NCI-H526 treated with DMSO at 0.1 percent for 48 hours (cell line): Measurements from ENCODE around the gene PTCH1.

Experiments used
- DNase-seq: peaks from one replicate; lab custom pipeline; 2025; lab: John Stamatoyannopoulos, UW

Gene PTCH1

GRCh38 chr9:95497772-95498171, 19.0 kb downstream of the PTCH1 start:
- DNase-seq: no peak

DNA sequence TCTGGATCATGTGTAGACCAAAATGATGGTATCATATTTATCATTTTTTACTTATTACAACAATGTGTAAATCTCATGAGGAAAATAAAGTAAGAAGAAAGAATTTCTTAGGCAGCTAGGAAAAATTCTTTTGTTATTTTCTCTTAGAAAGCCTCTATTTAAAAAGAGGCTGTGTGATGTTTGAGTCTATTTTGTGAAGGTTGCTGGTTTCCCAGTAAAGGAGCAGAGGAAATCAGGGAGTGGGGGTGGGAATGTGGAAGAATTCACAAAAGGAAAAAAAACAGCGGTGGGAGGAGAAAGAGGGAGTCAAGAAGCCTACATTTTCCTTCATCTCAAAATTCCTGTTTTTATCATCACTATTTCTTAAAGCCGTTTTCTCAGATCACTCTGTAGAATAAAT, 20.1 kb downstream of the PTCH1 start:
- no peak for DNase-seq

DNA sequence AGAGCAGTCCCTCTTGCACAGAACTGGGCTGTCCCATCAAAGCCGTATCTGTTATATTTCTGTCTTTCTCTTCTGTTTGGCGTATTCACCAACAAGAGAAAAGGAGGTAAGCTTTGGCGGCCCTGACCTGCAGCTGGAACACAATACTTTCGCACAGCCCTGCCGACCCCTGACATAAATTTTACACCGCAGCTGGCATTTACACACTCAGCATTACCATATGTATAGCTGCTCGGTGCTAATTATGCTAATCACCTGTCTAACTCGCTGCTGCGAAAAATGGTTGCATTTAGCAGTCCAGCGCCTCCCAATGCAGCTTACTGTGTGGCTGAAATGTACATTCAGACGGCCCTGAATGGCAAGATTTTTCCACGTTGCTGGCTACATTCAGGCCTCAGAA, 20.8 kb downstream of the PTCH1 start:
- peak; percentile 33 for DNase-seq

DNA sequence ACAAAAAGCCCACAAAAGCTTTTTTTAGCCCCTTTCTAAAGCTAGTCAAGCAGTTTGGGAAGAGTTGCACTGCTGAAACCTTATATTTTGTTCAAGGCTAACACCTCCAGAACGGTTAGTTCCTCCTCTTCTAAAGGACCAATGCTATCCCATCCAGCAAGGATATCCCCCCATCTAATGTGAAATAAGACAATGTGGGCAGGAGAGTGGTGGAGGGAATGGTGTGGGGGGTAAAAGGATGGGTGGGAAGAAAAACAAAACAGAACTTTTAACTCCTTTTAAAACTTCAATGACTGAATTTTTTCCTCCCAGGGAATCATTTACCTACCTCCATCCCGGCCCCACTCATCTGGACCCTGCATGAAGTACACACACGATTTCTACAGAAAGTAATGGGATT, 21.2 kb downstream of the PTCH1 start:
- no peak for DNase-seq

DNA sequence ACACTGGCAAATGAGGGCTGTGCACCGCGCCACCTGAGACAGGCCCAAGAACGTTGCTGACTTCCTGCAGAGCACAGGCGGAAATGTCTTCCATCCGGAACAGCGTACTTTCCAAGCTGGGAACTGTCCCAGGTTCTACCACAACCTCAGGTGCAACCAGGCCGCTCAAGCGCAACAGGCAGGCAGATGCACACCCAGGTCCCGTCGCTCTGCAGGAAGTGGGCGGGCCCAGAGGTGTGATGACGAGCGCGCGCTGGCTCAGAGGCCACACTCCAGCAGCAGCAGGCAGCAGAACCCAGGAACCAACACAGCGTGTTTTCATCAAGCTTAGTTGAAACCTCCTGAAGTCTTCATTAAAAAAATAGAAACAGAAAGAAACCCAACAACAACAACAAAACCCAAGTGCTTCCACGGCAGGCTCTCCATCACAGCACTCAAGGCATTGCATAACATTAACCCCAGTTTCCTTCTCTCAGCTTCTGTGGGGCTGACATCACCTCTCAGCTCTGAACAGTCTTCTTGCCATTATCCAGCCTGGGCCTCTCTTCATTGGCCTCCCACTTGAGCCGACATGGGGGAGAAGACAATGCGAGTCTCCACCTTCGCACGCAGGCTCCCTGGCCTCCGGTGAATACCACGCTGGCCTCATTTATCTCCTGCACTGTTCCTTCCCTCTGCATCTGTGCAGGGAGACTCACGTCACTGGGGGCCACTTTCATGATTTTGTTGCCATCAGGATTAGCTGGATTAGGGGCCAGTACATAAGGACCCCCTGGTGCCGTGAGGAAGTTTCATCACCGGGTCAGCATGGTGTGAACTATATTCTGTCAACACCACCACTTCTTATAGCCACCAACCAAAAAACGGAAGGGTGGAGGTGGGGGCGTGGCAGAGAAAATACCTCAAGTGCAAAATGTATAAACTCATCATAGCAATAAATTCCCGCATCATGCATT, 22.1 kb downstream of the PTCH1 start:
- peak; percentile 46 for DNase-seq

- DNase-seq: peak; percentile 42
These were observed 22.8 kb downstream of the PTCH1 start for GRCh38 chr9:95494022-95494415.

GRCh38 chr9:95493402-95493801, 23.4 kb downstream of the PTCH1 start:
- no peak for DNase-seq

DNA sequence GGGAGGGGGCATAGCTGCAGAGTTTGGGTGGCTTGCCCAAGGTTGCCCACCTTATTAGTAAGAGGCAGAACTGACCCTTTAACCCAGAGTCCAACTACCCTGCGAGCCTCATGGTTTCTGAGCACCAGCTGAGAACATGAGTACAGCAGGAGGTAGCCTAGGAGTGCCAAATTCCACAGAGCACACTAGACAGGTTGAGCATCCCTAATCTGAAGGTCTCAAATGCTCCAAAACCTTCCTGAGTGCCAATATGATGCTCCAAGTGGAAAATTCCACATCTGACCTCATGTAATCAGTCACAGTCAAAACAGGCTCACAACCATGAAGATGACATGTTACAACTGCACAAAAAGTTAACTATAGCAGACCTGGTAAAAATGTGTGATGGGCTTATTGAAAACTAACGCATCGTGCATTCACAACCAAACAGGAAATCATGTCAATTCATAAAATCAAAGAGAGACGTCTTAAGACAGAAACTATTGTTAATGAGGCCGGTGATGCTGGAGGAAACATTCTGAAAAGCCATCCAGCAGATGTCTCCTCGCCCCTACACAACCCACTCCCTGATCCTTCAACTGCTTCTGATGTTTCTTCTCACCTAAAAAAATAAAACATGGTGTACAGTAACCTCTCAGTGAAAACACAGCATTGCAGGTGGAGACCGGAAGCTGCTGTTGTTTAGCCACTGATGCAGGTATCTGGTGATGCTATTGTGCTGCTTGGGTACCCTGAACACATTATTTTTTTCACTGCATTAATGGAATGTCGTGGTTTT, 25.0 kb downstream of the PTCH1 start:
- no peak for DNase-seq

- DNase-seq: no peak
These were observed 27.8 kb downstream of the PTCH1 start for GRCh38 chr9:95488954-95489353.

GRCh38 chr9:95486318-95486717, 30.5 kb downstream of the PTCH1 start:
- DNase-seq: no peak

DNA sequence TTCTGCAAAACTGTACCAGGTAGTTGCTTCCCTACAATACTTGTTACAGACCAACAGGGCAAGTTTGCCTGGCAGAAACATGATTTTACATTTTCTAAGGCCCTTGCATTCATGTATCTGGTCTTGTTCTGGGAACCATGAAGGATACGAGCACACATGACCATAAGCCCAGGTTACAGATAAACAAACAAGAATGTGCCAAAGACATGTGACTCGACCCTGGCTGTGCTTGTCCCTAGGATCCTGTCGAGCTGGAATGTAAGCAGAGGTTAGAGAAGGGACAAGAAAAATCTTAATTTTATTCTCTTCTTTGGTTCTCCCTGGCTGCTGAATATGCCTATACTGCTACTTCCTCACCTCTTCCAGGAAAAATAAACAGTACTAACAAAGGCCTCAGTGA, 32.5 kb downstream of the PTCH1 start:
- DNase-seq: no peak

DNA sequence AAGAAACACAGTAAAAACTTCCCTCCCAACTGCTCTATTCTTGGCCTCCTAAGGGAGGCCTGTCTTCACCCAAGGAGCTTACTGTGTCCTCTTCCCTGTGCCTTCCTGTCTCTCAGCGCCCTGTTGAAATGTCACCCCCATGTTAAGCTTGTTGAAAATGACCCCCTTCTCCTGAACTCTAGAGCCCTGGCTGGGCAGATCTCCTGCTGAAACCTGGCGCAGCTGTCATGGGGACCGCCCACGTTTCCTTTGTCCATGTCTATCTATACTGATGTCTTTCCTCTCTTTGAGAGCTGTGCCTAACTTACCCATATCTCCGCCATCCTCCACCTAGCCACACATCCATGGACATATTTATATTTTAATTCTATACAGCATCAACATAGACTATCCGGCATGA, 33.3 kb downstream of the PTCH1 start:
- no peak for DNase-seq

- DNase-seq: no peak
These were observed 34.1 kb downstream of the PTCH1 start for GRCh38 chr9:95482621-95483020.

DNA sequence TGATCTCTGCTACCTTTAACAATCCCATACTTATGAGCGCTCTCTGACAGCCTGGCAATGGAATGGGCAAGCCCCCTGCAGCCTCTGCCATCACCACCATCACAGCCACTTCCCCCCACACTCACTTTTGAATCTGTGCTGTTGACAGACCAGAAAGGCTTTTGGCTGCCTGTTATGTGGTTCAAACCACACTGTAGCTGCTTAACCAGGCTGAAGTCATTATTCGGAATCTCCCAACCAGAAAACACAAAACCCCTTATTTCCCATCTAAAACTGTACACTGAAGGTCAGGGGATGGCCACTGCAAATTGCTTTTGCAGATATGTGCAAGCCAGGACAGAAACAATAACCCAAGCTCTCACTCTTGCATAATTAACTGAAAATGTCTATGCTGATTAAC, 35.8 kb downstream of the PTCH1 start:
- DNase-seq: no peak

- no peak for DNase-seq
These were observed 36.4 kb downstream of the PTCH1 start for GRCh38 chr9:95480346-95480745.

DNA sequence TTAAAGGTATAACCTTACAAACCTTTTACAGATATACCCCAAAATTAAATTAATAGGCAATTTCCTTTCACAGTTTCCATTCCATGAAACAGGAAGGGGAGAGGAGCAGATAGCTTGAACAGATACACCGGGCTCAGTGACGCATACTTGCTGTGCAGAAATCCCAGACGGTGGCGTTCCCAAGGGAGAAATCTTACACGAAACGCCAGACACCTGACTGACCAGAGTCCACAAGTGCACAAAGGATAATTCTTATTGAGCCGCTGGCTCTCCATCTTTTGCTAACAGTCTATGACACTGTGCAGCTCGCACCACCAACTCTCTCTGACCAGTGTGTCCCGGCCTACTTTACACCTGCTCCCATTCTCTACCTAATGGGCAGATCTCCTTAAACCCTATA, 37.4 kb downstream of the PTCH1 start:
- DNase-seq: peak; percentile 49

DNA sequence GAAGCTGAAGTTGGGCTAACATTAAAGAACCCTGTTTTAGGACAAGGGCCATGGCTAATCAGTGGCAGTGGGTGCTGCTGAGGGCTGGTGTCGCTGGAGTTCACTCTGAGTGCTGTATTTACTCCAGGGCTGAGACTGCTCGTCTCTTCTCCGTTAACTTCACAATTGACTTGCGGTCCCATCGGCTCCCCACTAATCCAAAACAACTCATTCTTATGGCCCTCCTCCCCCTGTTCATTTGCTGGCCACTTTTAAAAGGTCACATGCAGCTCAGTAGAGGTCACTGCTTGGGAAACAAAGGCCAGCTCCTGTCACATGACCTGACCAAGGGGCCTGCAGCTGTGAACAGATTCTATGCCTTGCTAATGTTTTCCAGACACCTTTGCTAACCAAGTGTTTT, 38.4 kb downstream of the PTCH1 start:
- DNase-seq: no peak

DNA sequence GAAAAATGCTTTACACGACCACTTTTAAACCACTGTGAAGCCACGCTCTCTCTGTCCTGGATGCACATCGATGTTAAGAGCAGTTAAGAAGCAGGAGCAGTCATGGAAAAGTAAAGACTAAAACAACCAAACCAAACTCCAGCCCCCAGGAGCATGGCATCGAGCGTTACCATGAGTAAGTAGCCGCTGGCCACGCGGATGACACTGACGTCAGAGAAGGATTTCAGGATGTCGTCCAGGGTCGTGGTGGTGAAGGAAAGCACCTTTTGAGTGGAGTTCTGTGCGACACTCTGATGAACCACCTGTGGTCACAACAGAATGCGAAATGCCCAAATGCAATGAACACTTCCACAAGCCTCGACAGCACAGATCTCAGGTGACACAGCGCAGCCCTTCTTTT, 38.9 kb downstream of the PTCH1 start:
- DNase-seq: no peak

GRCh38 chr9:95477441-95477840, 39.3 kb downstream of the PTCH1 start:
- DNase-seq: no peak

DNA sequence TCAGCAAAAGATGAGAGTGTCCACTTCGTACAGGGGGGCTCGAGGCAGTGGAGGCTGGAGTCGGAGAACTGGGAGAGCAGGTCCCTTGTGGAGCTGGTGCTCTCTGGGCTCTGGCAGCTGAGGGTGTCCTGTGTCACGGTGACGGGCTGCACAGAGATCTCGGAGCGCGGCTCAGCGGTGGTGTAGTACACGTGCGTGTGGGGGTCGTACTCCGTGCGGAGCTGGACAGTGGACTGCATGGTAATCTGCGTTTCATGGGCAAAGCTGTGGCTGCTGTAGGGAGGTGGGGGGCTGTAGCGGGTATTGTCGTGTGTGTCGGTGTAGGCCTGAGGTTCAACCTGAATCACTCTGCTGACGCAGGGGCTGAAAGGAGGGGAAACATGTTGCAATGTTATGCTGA, 48.0 kb downstream of the PTCH1 start:
- no peak for DNase-seq

- DNase-seq: no peak
These were observed 51.7 kb downstream of the PTCH1 start for GRCh38 chr9:95465115-95465514.

DNA sequence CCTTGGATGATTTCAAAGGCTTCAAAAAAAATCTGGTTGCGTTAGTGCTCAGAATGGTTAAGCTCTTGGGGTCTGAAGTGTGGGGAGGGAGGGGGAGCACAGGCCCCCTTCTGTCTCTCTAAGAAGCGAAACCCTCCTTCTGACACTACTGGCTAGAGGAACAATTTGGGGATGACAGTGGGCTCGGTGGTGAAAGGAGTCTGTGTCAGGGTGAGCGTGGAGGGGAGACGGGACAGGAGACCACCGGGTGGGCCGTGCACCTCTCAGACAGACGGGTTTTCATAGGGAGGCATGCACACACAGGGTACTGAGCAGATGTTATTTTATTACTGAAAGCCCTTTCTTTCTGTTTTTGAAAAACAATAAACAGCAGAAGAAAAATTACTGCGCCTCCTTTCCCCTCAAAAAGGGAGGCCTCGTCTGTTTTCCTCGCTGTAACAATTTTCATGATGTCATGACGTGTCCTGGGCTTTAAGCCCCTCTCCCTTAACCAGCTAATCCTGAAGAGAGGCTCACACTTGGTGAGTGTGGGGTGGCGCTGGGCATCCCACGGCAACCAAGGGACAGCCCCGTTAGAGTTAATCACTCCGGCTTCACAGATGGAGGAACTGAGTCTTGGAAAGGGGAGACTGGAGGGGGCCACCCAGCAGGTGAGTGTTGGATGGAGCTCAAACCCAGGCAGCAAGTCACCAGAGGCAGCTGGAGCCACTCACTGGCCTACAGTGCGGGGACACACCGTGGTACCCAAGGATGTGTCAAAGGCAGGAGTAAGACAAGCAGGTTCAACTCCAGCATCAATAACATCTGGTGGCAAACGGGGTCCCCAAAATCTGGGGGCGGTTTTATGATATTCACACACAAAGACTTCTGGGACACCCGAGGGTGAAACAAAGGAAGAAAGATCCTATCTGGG, 53.4 kb downstream of the PTCH1 start:
- no peak for DNase-seq
